Neutrophil (primary cell): ENCODE results near the gene ANKRD6.

Experiments used
- H3K27ac ChIP-seq: fragments of 200-600 bp; sonication (generic); 2 replicates; pipeline ENCODE4 v1.5.1; 2016; ENCODE audit warnings: mild to moderate bottlenecking, moderate library complexity
- H3K27me3 ChIP-seq: fragments of 200-600 bp; sonication (generic); 2 replicates; pipeline ENCODE4 v1.6.0; 2016; ENCODE audit warnings: mild to moderate bottlenecking
- H3K36me3 ChIP-seq: fragments of 200-600 bp; sonication (generic); 2 replicates; pipeline ENCODE4 v1.5.1; 2017
- H3K4me1 ChIP-seq, 2 experiments: fragments of 200-600 bp in 1 of 2; sonication (generic) in 1 of 2; 1 replicate in 1 of 2; 2 replicates in 1 of 2; pipeline versions ENCODE4 v1.5.1 to v1.6.1; 2013 to 2016; ENCODE audit warnings: low read depth in 1 of 2, low read length in 1 of 2, mild to moderate bottlenecking in 1 of 2, moderate library complexity in 1 of 2; ENCODE audit not compliant: control insufficient read depth in 1 of 2, insufficient read depth in 1 of 2
- H3K4me3 ChIP-seq, 2 experiments: fragments of 200-600 bp in 1 of 2; sonication (generic) in 1 of 2; 1 replicate in 1 of 2; 2 replicates in 1 of 2; pipeline ENCODE4 v1.5.1; 2013 to 2016; ENCODE audit warnings: low read depth in 1 of 2, low read length in 1 of 2, mild to moderate bottlenecking in 1 of 2, moderate library complexity in 1 of 2
- H3K9me3 ChIP-seq: fragments of 200-600 bp; sonication (generic); 2 replicates; pipeline ENCODE4 v1.5.1; 2016
- TF ChIP-seq, protein P1 (sequence below): fragments of 200-600 bp; sonication (generic); IDR thresholded peaks from 2 replicates; pipeline ENCODE4 v1.5.1; 2016; ENCODE audit warnings: antibody characterized with exemption

Gene ANKRD6

GRCh38 chr6:89542081-89542857, 109.3 kb downstream of the ANKRD6 start:
- Histone ChIP-seq H3K27me3 (no peaks in the 10 kb centered on the region), H3K4me3 (no peak overlapping the region), H3K9me3 (no peaks in the 10 kb centered on the region), H3K4me1 (no peaks in the 10 kb centered on the region), H3K27ac (no peak overlapping the region), H3K36me3 (no peaks in the 10 kb centered on the region)
- TF ChIP-seq, protein P1, sequence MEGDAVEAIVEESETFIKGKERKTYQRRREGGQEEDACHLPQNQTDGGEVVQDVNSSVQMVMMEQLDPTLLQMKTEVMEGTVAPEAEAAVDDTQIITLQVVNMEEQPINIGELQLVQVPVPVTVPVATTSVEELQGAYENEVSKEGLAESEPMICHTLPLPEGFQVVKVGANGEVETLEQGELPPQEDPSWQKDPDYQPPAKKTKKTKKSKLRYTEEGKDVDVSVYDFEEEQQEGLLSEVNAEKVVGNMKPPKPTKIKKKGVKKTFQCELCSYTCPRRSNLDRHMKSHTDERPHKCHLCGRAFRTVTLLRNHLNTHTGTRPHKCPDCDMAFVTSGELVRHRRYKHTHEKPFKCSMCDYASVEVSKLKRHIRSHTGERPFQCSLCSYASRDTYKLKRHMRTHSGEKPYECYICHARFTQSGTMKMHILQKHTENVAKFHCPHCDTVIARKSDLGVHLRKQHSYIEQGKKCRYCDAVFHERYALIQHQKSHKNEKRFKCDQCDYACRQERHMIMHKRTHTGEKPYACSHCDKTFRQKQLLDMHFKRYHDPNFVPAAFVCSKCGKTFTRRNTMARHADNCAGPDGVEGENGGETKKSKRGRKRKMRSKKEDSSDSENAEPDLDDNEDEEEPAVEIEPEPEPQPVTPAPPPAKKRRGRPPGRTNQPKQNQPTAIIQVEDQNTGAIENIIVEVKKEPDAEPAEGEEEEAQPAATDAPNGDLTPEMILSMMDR, result no peak

DNA sequence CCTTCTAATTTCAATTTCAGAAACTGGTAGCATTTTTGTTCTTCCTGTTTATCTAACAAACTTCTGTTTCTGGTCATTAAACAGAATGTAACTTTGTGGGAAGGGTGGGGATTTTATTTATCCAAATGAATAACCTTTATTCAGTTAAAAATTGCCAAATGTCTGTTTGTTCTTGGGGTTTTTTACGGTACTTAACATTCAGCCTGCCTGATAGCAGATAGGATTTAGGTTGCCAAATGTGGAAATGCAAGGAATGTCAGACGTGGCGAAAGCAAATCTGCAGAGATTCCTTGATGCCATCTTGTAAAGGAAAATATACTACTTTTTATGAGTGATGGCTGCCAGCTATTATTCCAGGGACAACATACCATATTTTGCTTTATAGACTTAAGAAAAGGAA, 109.9 kb downstream of the ANKRD6 start:
- no peak overlapping the region for H3K27ac ChIP-seq
- no peaks in the 10 kb centered on the region for H3K9me3 ChIP-seq
- H3K27me3 ChIP-seq, result no peaks in the 10 kb centered on the region
- no peak overlapping the region for H3K4me3 ChIP-seq
- TF ChIP-seq, protein P1, result no peak
- no peaks in the 10 kb centered on the region for H3K4me1 ChIP-seq
- no peaks in the 10 kb centered on the region for H3K36me3 ChIP-seq

DNA sequence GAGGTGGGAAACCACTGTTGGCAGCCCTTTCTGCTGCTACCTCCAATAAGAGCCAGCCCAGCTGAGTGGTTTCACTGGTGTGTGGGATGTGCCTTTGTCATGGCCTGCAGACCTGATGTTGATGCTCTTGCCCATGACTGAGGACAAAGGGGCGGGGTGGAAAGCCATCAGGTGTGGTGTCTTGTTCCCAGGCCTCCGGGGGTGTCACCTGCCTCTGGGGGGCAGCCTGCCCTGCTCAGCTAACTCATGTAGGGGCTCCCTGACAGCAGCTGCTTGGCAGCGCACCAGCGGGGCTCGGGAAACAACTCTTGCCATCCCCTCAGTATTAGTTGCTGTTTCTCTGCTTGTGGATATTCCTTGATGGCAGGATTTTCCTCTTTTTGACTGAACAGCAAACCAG, 114.3 kb downstream of the ANKRD6 start:
- no peaks in the 10 kb centered on the region for H3K4me1 ChIP-seq
- H3K27me3 ChIP-seq, result no peaks in the 10 kb centered on the region
- TF ChIP-seq, protein P1, result no peak

DNA sequence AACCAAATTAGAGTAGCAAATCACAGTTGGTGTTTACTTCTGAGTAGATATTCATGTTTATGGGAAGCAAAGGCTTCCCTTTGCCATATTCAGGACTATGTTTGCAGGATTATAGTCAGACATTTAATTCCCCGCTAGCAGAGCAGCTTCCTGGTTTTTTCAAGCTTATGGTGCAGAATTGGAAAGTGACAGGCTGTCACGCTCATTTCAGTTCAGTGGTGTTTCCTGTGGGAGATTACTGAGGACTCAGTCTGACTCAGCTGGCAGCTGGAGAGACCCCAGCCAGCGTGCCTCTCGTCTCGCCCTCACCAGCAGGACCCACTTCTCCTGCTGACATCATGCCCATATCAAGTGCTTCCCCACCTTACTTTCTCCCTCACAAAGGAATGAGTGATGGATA, 120.5 kb downstream of the ANKRD6 start:
- H3K4me3 ChIP-seq, result no peak overlapping the region
- no peak overlapping the region for H3K27ac ChIP-seq
- H3K4me1 ChIP-seq, result no peaks in the 10 kb centered on the region
- no peaks in the 10 kb centered on the region for H3K27me3 ChIP-seq
- no peaks in the 10 kb centered on the region for H3K9me3 ChIP-seq
- no peaks in the 10 kb centered on the region for H3K36me3 ChIP-seq
- TF ChIP-seq, protein P1, result no peak

More for the DNA sequence above, 114.3 kb downstream of the ANKRD6 start:
- Histone ChIP-seq H3K36me3 (no peaks in the 10 kb centered on the region), H3K9me3 (no peaks in the 10 kb centered on the region), H3K4me3 (no peak overlapping the region), H3K27ac (no peak overlapping the region)

DNA sequence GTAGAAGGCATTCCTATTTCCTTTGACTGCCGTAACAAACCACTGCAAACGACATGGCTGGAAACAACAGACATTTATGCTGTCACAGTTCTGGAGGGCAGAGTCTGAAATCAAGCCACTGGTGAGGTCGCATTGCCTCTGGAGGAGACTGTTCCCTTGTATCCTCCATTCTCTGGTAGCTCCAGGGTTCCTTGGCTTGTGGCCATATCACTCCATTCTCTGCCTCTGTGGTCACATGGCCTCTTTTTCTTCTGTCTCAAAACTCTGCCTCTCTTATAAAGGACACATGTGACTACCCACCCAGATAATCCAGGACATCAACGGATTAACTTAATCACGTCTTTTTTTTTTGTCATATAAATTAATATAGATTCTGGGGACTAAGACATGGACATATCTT, 121.2 kb downstream of the ANKRD6 start:
- TF ChIP-seq, protein P1, result no peak
- Histone ChIP-seq H3K36me3 (no peaks in the 10 kb centered on the region), H3K9me3 (no peaks in the 10 kb centered on the region), H3K4me3 (no peak overlapping the region), H3K27me3 (no peaks in the 10 kb centered on the region), H3K27ac (no peak overlapping the region), H3K4me1 (no peaks in the 10 kb centered on the region)
